ENCODE results near the gene FBXL15. TPM values are rescaled to one million over a fixed set of nuclear protein-coding genes. Genes with fewer than 3 reads are reported as not detected.

The FBXL15 gene
- polyA plus RNA-seq, 1 donor (not counting 4 experiments of a cell fraction or from before 2014, with no cell fraction given), result 3.1 TPM

GRCh38 chr10:102416695-102417094 lies 3.9 kb upstream of the FBXL15 start:
- no peak overlapping the region for H3K4me2 ChIP-seq (ENCODE audit: control insufficient read depth, extremely low read depth, insufficient read depth, low read depth, low read length)
- H3K27ac ChIP-seq (ENCODE audit: control insufficient read depth, insufficient read depth, low read length), result no peak overlapping the region
- no peaks in the 10 kb centered on the region for H3K79me2 ChIP-seq (ENCODE audit: control insufficient read depth, insufficient read depth, low read length)
- TF ChIP-seq CTCF (optimal IDR thresholded peaks at IDR 0.05 in 1 of 3, IDR thresholded peaks at IDR 0.05 in 1 of 3, conservative IDR thresholded peaks at IDR 0.05 in 1 of 3; ENCODE audit: extremely low read depth in 1 of 3, insufficient read depth in 2 of 3, low read length in 3 of 3) (no peak), EZH2 (IDR thresholded peaks at IDR 0.05; ENCODE audit: low read length) (no peak)
- dilution Hi-C loops (cut with MboI; ENCODE audit: extremely low pct_ligation_motif_present, low sequenced_read_pairs), result no loop called here
- H3K4me1 ChIP-seq (ENCODE audit: control insufficient read depth, extremely low read depth, insufficient read depth, low read length), result peaks cover 14% of the 10 kb centered on the region
- no peaks in the 10 kb centered on the region for H3K36me3 ChIP-seq (ENCODE audit: control insufficient read depth in 2 of 2, extremely low read depth in 1 of 2, insufficient read depth in 2 of 2, low read length in 2 of 2)
- no peaks in the 10 kb centered on the region for H3K9me3 ChIP-seq (ENCODE audit: control insufficient read depth, low read depth, low read length)
- no peaks in the 10 kb centered on the region for H3K9me1 ChIP-seq (ENCODE audit: control insufficient read depth, extremely low read depth, insufficient read depth, low read length)
- peaks cover 48% of the 10 kb centered on the region for H3K27me3 ChIP-seq (ENCODE audit: control insufficient read depth, extremely low read depth, insufficient read depth, low read length)
- no peak overlapping the region for H3K9ac ChIP-seq (ENCODE audit: control insufficient read depth, extremely low read depth, insufficient read depth, low read length)
- no peak overlapping the region for H3K4me3 ChIP-seq (ENCODE audit: control insufficient read depth in 2 of 3, extremely low read depth in 1 of 3, insufficient read depth in 2 of 3, low read depth in 1 of 3, low read length in 3 of 3)
- FAIRE-seq (no peak), DNase-seq (ENCODE audit: low read depth, low spot score) (no peak)
- no peaks in the 10 kb centered on the region for H4K20me1 ChIP-seq (ENCODE audit: control insufficient read depth, extremely low read depth, insufficient read depth, low read length)
- no peak overlapping the region for H2AFZ ChIP-seq (ENCODE audit: control insufficient read depth, low read length)

GRCh38 chr10:102418622-102419268 lies 1.9 kb upstream of the FBXL15 start, which contains the start of gene PSD:
PSD (minus strand) TSS chr10:102418785; CDS start chr10:102417038, 1,747 bp downstream.
- Histone ChIP-seq H2AFZ (ENCODE audit: control insufficient read depth, low read length) (no peak within 1 kb of the TSS), H3K27ac (ENCODE audit: control insufficient read depth, insufficient read depth, low read length) (no peak within 1 kb of the TSS), H3K4me3 (ENCODE audit: control insufficient read depth in 2 of 3, extremely low read depth in 1 of 3, insufficient read depth in 2 of 3, low read depth in 1 of 3, low read length in 3 of 3) (peak within 1 kb of the TSS; percentile 2 to 83 (median 65)), H4K20me1 (ENCODE audit: control insufficient read depth, extremely low read depth, insufficient read depth, low read length) (no peaks in the 10 kb centered on the region), H3K9me1 (ENCODE audit: control insufficient read depth, extremely low read depth, insufficient read depth, low read length) (no peaks in the 10 kb centered on the region), H3K36me3 (ENCODE audit: control insufficient read depth in 2 of 2, extremely low read depth in 1 of 2, insufficient read depth in 2 of 2, low read length in 2 of 2) (peaks cover 4 to 9% of the 10 kb centered on the region in 2 experiments), H3K4me2 (ENCODE audit: control insufficient read depth, extremely low read depth, insufficient read depth, low read depth, low read length) (peak within 1 kb of the TSS; percentile 91), H3K9me3 (ENCODE audit: control insufficient read depth, low read depth, low read length) (no peaks in the 10 kb centered on the region), H3K79me2 (ENCODE audit: control insufficient read depth, insufficient read depth, low read length) (peaks cover 3% of the 10 kb centered on the region), H3K27me3 (ENCODE audit: control insufficient read depth, extremely low read depth, insufficient read depth, low read length) (peaks cover 29% of the 10 kb centered on the region), H3K9ac (ENCODE audit: control insufficient read depth, extremely low read depth, insufficient read depth, low read length) (no peak within 1 kb of the TSS), H3K4me1 (ENCODE audit: control insufficient read depth, extremely low read depth, insufficient read depth, low read length) (peaks cover 29% of the 10 kb centered on the region)
- TF ChIP-seq CTCF (optimal IDR thresholded peaks at IDR 0.05 in 1 of 3, IDR thresholded peaks at IDR 0.05 in 1 of 3, conservative IDR thresholded peaks at IDR 0.05 in 1 of 3; ENCODE audit: extremely low read depth in 1 of 3, insufficient read depth in 2 of 3, low read length in 3 of 3), result no peak
- TF ChIP-seq EZH2 (IDR thresholded peaks at IDR 0.05; ENCODE audit: low read length), result no peak
- DNase-seq (ENCODE audit: low read depth, low spot score), result no peak
- FAIRE-seq, result no peak
- dilution Hi-C loops (cut with MboI; ENCODE audit: extremely low pct_ligation_motif_present, low sequenced_read_pairs), result no loop called here

Data from keratinocyte (primary cell).